Progenitor cell of endocrine pancreas (in vitro differentiated cells): ENCODE results near the gene SMAP1. TPM values are rescaled to one million over a fixed set of nuclear protein-coding genes. Genes with fewer than 3 reads are reported as not detected.

Experiments used
- DNase-seq: peaks from one replicate; pipeline ENCODE4 v3.0.0; 2021; ENCODE audit warnings: low spot score; ENCODE audit not compliant: unreplicated experiment
- H3K27ac Mint-ChIP-seq: 2 replicates; pipeline ENCODE4 v1.8.0; 2021; ENCODE audit warnings: mild to moderate bottlenecking, moderate library complexity, mixed read lengths
- H3K27me3 Mint-ChIP-seq: 2 replicates; pipeline ENCODE4 v1.8.0; 2021; ENCODE audit warnings: mixed read lengths
- H3K36me3 Mint-ChIP-seq: 2 replicates; pipeline ENCODE4 v1.8.0; 2022; ENCODE audit warnings: mixed read lengths; ENCODE audit not compliant: insufficient read depth
- H3K4me1 Mint-ChIP-seq: 2 replicates; pipeline ENCODE4 v1.8.0; 2021; ENCODE audit warnings: low read depth, mixed read lengths
- H3K4me3 Mint-ChIP-seq: 2 replicates; pipeline ENCODE4 v1.8.0; 2021; ENCODE audit warnings: low read depth, mild to moderate bottlenecking, moderate library complexity, mixed read lengths
- H3K9me3 Mint-ChIP-seq: 2 replicates; pipeline ENCODE4 v1.8.0; 2021; ENCODE audit warnings: low read depth, mixed read lengths
- total RNA-seq: library from RNA; stranded (reverse); gene quantifications from 2 replicates; pipeline ENCODE4 v1.2.1, GENCODE V29; 2021
- TF ChIP-seq, protein P1 (sequence below): fragments of 200-600 bp; sonication (generic); IDR thresholded peaks from one replicate; pipeline ENCODE4 v1.5.0; 2021; ENCODE audit warnings: antibody characterized with exemption, mild to moderate bottlenecking; ENCODE audit not compliant: unreplicated experiment

The SMAP1 gene
- total RNA-seq, 1 donor from 2014 or later = 32.8 TPM

DNA sequence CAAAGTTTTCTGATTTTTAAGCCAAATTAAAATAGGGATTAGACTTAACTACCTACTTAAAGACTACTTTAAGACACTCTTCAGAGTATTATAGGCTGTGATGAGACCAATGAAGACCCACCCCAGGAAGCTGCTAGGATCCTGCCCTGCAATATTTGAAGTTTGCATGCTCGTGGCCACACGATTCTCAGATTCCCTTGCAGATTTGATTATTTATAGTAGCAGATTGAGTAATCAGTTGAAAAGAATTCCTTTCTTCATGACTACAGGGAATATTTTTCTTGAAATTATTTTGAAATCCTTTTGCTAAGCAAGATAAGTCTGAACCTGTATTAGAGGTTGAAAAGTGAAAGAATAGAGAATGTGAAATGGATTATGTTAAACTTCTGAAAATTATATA lies 166.8 kb downstream of the SMAP1 start:
- H3K36me3 Mint-ChIP-seq = peaks cover 3% of the 10 kb centered on the region
- no peak overlapping the region for H3K4me3 Mint-ChIP-seq
- TF ChIP-seq, protein P1, sequence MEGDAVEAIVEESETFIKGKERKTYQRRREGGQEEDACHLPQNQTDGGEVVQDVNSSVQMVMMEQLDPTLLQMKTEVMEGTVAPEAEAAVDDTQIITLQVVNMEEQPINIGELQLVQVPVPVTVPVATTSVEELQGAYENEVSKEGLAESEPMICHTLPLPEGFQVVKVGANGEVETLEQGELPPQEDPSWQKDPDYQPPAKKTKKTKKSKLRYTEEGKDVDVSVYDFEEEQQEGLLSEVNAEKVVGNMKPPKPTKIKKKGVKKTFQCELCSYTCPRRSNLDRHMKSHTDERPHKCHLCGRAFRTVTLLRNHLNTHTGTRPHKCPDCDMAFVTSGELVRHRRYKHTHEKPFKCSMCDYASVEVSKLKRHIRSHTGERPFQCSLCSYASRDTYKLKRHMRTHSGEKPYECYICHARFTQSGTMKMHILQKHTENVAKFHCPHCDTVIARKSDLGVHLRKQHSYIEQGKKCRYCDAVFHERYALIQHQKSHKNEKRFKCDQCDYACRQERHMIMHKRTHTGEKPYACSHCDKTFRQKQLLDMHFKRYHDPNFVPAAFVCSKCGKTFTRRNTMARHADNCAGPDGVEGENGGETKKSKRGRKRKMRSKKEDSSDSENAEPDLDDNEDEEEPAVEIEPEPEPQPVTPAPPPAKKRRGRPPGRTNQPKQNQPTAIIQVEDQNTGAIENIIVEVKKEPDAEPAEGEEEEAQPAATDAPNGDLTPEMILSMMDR = no peak
- no peaks in the 10 kb centered on the region for H3K27me3 Mint-ChIP-seq
- peaks cover 3% of the 10 kb centered on the region for H3K9me3 Mint-ChIP-seq
- DNase-seq = no peak
- no peak overlapping the region for H3K27ac Mint-ChIP-seq
- peaks cover 4% of the 10 kb centered on the region for H3K4me1 Mint-ChIP-seq

DNA sequence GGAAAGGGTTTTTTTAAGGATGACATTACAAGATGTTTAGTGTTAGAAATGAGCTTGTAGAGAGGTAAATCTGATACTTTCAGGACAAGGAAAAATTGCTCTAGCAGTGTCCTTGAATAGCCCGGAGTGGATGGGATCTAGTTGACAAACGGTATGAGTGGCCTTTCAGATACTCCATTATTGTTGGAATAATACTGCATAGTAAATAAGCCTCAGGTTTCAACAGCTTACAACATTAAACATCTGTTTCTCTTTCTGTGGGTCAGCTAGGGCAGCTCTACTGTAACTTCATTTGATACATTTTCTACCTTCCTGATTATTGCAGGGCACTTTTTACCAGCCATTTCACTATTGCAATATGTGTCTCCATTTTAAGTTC lies 171.2 kb downstream of the SMAP1 start:
- no peak overlapping the region for H3K4me3 Mint-ChIP-seq
- DNase-seq = no peak
- no peak overlapping the region for H3K27ac Mint-ChIP-seq
- peaks cover 4% of the 10 kb centered on the region for H3K4me1 Mint-ChIP-seq
- no peaks in the 10 kb centered on the region for H3K9me3 Mint-ChIP-seq
- H3K36me3 Mint-ChIP-seq = peaks cover 3% of the 10 kb centered on the region
- no peaks in the 10 kb centered on the region for H3K27me3 Mint-ChIP-seq
- TF ChIP-seq, protein P1 = no peak

DNA sequence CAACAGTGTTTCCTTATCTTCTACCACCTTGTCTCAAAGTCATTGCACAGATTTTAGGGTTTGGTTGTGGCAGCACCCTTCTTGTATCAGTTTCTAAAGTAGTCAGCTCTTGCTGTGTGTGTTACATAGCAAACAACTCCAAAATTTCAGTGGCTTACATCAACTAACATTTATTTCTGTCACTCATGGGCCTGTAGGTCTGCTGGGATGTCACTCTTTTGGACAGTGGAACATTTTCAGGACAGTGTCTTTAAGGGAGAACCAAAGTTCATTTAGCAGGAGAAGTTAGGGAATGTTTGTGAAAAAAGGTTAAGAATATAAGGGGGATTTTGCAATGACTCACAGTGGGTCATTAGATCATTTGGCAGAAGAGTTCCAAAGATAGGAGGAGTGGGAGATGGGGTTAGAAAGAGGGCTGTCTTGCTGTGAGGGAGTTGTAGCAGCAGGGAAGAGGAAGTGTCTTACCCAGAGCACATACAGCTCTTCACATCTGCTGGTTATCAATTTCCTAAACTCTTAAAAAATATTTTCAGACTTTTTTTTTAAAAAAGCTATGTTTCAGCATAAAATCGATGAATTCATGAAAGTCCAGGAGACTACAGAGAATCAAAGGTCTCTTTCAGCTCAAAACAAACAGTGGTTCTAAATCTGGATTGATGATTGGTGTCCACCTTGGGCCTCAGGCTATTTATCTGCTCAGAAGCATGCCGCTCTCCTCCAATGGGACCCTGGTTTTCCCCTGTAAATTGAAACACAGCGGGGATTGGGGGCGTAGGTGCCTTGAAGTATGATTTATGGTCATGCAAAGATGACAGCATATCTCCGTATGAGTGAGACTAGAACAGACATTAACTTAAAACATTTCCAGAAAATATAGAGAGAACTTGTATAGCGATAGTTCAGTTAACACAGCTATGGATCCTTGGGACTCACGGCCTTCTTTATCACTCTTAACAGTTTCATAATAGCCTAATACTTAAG lies 171.9 kb downstream of the SMAP1 start:
- Mint-ChIP-seq H3K4me1 (peaks cover 4% of the 10 kb centered on the region), H3K9me3 (no peaks in the 10 kb centered on the region), H3K36me3 (peaks cover 3% of the 10 kb centered on the region), H3K27me3 (no peaks in the 10 kb centered on the region), H3K27ac (peak overlapping the region; percentile 57), H3K4me3 (no peak overlapping the region)
- TF ChIP-seq, protein P1 = no peak
- no peak for DNase-seq

DNA sequence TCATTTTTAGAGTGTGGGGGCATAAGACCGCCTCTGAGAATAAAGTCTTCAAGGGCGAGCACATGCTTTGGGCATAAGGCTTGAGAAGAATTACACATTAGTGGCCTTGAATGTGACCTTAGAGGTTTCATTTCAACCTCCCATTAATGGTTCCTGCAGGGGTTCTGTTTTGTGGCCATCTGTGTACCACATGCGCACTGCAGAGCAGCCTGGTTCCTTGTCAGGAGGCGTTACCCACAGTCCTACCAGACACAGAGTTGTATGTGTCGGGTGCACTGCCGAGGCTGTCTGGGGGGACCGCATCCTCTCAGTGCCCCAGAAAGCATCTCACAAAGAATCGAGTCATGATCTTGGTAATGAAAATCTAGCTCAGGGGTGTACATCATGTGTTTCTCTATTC lies 173.4 kb downstream of the SMAP1 start:
- Mint-ChIP-seq H3K27me3 (no peaks in the 10 kb centered on the region), H3K9me3 (no peaks in the 10 kb centered on the region), H3K36me3 (peaks cover 3% of the 10 kb centered on the region), H3K4me3 (no peak overlapping the region), H3K4me1 (peaks cover 6% of the 10 kb centered on the region), H3K27ac (no peak overlapping the region)
- no peak for DNase-seq
- TF ChIP-seq, protein P1 = no peak

DNA sequence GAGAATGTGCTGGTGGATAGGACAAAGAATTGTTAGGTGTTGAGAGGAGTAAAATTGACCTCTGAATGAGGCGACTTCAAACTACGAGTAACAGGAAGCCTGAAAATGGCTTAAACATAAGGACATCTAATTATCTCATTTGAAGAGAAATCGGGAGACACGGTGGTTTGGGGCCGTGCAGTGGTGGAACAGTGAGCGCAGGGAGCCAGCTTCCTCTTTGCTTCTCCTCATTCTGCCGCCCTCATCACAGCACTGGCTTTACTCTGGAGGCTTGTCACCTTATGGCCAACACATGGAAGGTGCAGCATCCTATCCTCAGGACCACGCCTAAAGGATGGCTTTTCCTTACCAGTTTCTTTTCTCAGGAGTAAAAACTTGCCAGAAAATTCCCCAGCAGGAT lies 174.9 kb downstream of the SMAP1 start:
- TF ChIP-seq, protein P1 = no peak

More for the DNA sequence above, 174.9 kb downstream of the SMAP1 start:
- peaks cover 3% of the 10 kb centered on the region for H3K36me3 Mint-ChIP-seq
- DNase-seq = no peak
- H3K4me1 Mint-ChIP-seq = peaks cover 4% of the 10 kb centered on the region
- H3K27me3 Mint-ChIP-seq = no peaks in the 10 kb centered on the region
- H3K9me3 Mint-ChIP-seq = no peaks in the 10 kb centered on the region
- H3K27ac Mint-ChIP-seq = no peak overlapping the region
- no peak overlapping the region for H3K4me3 Mint-ChIP-seq
